PC-3 (cell line): ENCODE measurements around the gene VSTM4.

ENCODE experiments used
- CTCF ChIP-seq: fragments of 300-600 bp; sonication (generic); conservative IDR thresholded peaks from 2 replicates; pipeline ENCODE4 v1.5.1; 2017; ENCODE audit warnings: antibody characterized with exemption, low read depth, mild to moderate bottlenecking, low read length
- EZH2 ChIP-seq: fragments of 300-600 bp; sonication (generic); IDR thresholded peaks from one replicate; pipeline ENCODE4 v1.6.1; 2017; ENCODE audit warnings: antibody characterized with exemption, mild to moderate bottlenecking, low read length; ENCODE audit not compliant: unreplicated experiment
- EZH2phosphoT487 ChIP-seq: fragments of 300-600 bp; sonication (generic); IDR thresholded peaks from 2 replicates; pipeline ENCODE4 v1.6.1; 2018; ENCODE audit warnings: mild to moderate bottlenecking, antibody characterized with exemption, low read length, borderline replicate concordance

DNA sequence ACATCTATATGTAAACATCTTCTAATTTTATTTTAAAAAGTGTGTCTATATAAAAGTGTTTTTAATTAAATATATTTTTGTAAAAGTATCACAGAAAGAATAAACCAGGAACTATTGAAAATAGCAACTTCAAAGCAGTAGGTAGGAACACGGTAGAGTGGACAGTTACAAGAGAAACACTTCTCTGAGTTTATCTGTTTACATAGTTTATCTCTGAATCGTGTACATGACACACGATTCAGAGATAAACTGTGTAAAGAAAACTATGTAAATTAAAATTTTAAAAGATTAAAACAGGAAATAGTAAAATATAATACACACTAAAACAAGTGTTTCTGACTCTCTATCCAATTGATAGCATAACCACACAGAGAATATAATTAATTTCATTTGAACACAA is 43.6 kb upstream of the VSTM4 start:
- TF ChIP-seq EZH2, result no peak
- no peak for TF ChIP-seq CTCF
- TF ChIP-seq EZH2phosphoT487, result no peak
